ENCODE measurements around the gene PITPNM3.

GRCh38 chr17:6402258-6402657 lies 154.1 kb downstream of the PITPNM3 start:
- no peak for TF ChIP-seq CTCF (IDR thresholded peaks at IDR 0.05)
- no peak for TF ChIP-seq POLR2A (IDR thresholded peaks at IDR 0.05)

Measured in heart left ventricle (tissue), 13 donors.